NCI-H69 (cell line): ENCODE results near the gene SLC19A1.
A peak's percentile ranks its signal among the peaks of the same experiment; 100 is the strongest.

Source experiments
- DNase-seq: peaks from one replicate; lab custom pipeline; 2025; lab: John Stamatoyannopoulos, UW

SLC19A1 gene

GRCh38 chr21:45517249-45518065 is 24.8 kb downstream of the SLC19A1 start:
- no peak for DNase-seq

GRCh38 chr21:45516671-45517151 is 25.5 kb downstream of the SLC19A1 start:
- no peak for DNase-seq

GRCh38 chr21:45516071-45516670 is 26.1 kb downstream of the SLC19A1 start:
- DNase-seq: no peak

GRCh38 chr21:45515241-45516061 is 26.8 kb downstream of the SLC19A1 start:
- no peak for DNase-seq

- DNase-seq: no peak
Measured at GRCh38 chr21:45514311-45515021, 27.8 kb downstream of the SLC19A1 start.

GRCh38 chr21:45513741-45514310 is 28.4 kb downstream of the SLC19A1 start:
- no peak for DNase-seq

GRCh38 chr21:45513003-45513717 is 29.1 kb downstream of the SLC19A1 start:
- no peak for DNase-seq

- DNase-seq: no peak
Measured at GRCh38 chr21:45512626-45513002, 29.6 kb downstream of the SLC19A1 start.

GRCh38 chr21:45511661-45512431 is 30.4 kb downstream of the SLC19A1 start:
- no peak for DNase-seq

GRCh38 chr21:45511007-45511406 is 31.2 kb downstream of the SLC19A1 start:
- DNase-seq: no peak

- DNase-seq: no peak
Measured at GRCh38 chr21:45510466-45510955, 31.7 kb downstream of the SLC19A1 start.

GRCh38 chr21:45509566-45510465 is 32.4 kb downstream of the SLC19A1 start:
- DNase-seq: no peak

- peak; percentile 26 for DNase-seq
Measured at GRCh38 chr21:45508607-45509565, 33.4 kb downstream of the SLC19A1 start.

GRCh38 chr21:45507888-45508508 is 34.2 kb downstream of the SLC19A1 start:
- no peak for DNase-seq

GRCh38 chr21:45507523-45507875 is 34.7 kb downstream of the SLC19A1 start:
- no peak for DNase-seq

- peak; percentile 74 for DNase-seq
Measured at GRCh38 chr21:45506836-45507522, 35.3 kb downstream of the SLC19A1 start.
